Smooth muscle cell (in vitro differentiated cells): ENCODE measurements around the gene COMTD1. TPM values are rescaled to one million over a fixed set of nuclear protein-coding genes. Genes with fewer than 3 reads are reported as not detected.

ENCODE experiments used
- DNase-seq: peaks from one replicate; lab custom pipeline; 2025; ENCODE audit not compliant: unreplicated experiment; lab: John Stamatoyannopoulos, UW
- H2AFZ ChIP-seq: fragments of 200-600 bp; sonication (generic); 2 replicates; pipeline ENCODE4 v1.6.0; 2016; ENCODE audit warnings: antibody characterized with exemption, low read depth, mild to moderate bottlenecking
- H3F3A ChIP-seq: fragments of 200-600 bp; sonication (generic); 2 replicates; pipeline ENCODE4 v1.6.0; 2017; ENCODE audit warnings: antibody characterized with exemption, low read depth
- H3K27ac ChIP-seq: fragments of 200-600 bp; sonication (generic); 2 replicates; pipeline ENCODE4 v1.5.1; 2016; ENCODE audit warnings: low read depth, mild to moderate bottlenecking
- H3K27me3 ChIP-seq: fragments of 200-600 bp; sonication (generic); 2 replicates; pipeline ENCODE4 v1.6.1; 2016; ENCODE audit warnings: low read depth, mild to moderate bottlenecking
- H3K36me3 ChIP-seq: fragments of 200-600 bp; sonication (generic); 2 replicates; pipeline ENCODE4 v1.5.1; 2016; ENCODE audit warnings: low read depth
- H3K4me1 ChIP-seq: fragments of 200-600 bp; sonication (generic); 2 replicates; pipeline ENCODE4 v1.5.1; 2016; ENCODE audit warnings: low read depth
- H3K4me2 ChIP-seq: fragments of 200-600 bp; sonication (generic); 2 replicates; pipeline ENCODE4 v1.6.0; 2016; ENCODE audit warnings: mild to moderate bottlenecking
- H3K4me3 ChIP-seq: fragments of 200-600 bp; sonication (generic); 2 replicates; pipeline ENCODE4 v1.5.1; 2016; ENCODE audit warnings: mild to moderate bottlenecking
- H3K79me2 ChIP-seq: fragments of 200-600 bp; sonication (generic); 2 replicates; pipeline ENCODE4 v1.6.0; 2016; ENCODE audit warnings: low read depth, mild to moderate bottlenecking
- H3K9ac ChIP-seq: fragments of 200-600 bp; sonication (generic); 2 replicates; pipeline ENCODE4 v1.6.0; 2016; ENCODE audit warnings: low read depth
- H3K9me3 ChIP-seq: fragments of 200-600 bp; sonication (generic); replicated peaks from 2 replicates; pipeline ENCODE4 v1.5.1; 2016; ENCODE audit warnings: low read depth
- H4K20me1 ChIP-seq: fragments of 200-600 bp; sonication (generic); 2 replicates; pipeline ENCODE4 v1.6.0; 2016; ENCODE audit warnings: low read depth
- CTCF ChIP-seq: fragments of 200-600 bp; sonication (generic); IDR thresholded peaks from 2 replicates; pipeline ENCODE4 v1.5.1; 2017; ENCODE audit warnings: borderline replicate concordance, mild to moderate bottlenecking, antibody characterized with exemption; ENCODE audit not compliant: insufficient read depth, poor library complexity, severe bottlenecking
- WGBS: methylation state at CpG from one replicate; pipeline ENCODE4 v1.1.7; 2016; ENCODE audit warnings: low lambda C conversion rate; 5-methylcytosine and 5-hydroxymethylcytosine counted together
- polyA plus RNA-seq: library from polyadenylated mRNA; unstranded; fragments of >200 nt; fragmentation: Nextera tagmentation; extraction: Ambion mirVana; gene quantifications from 2 replicates; pipeline ENCODE4 v1.2.1, GENCODE V29; 2016
- small RNA-seq: library from RNA; depleted of rRNA; stranded (forward); fragments of <200 nt; gene quantifications from one replicate; pipeline ENCODE3, GENCODE V24; 2014
- total RNA-seq: library from RNA; depleted of rRNA; stranded (reverse); fragments of >200 nt; gene quantifications from 2 replicates; pipeline ENCODE4 v1.2.3, GENCODE V29; 2014

The COMTD1 gene
- total and polyA plus RNA-seq, 2 experiments from 2014 or later = 8.4 to 18.7 TPM

GRCh38 chr10:75187961-75188426, 47.8 kb downstream of the COMTD1 start:
- H3K27me3 ChIP-seq = no peaks in the 10 kb centered on the region
- no peak overlapping the region for H3K9ac ChIP-seq
- peaks cover 9% of the 10 kb centered on the region for H3F3A ChIP-seq
- peak; percentile 59 for TF ChIP-seq CTCF
- no peak overlapping the region for H3K4me3 ChIP-seq
- H4K20me1 ChIP-seq = no peaks in the 10 kb centered on the region
- peaks cover 2% of the 10 kb centered on the region for H3K4me1 ChIP-seq
- no peak for DNase-seq
- H3K4me2 ChIP-seq = no peak overlapping the region
- no peaks in the 10 kb centered on the region for H3K9me3 ChIP-seq
- 65% methylated on average over 3 of the region's 3 CpGs for WGBS
- H3K79me2 ChIP-seq = no peaks in the 10 kb centered on the region
- H3K36me3 ChIP-seq = no peaks in the 10 kb centered on the region
- H3K27ac ChIP-seq = no peak overlapping the region
- H2AFZ ChIP-seq = no peak overlapping the region

- TF ChIP-seq CTCF = no peak
- no peaks in the 10 kb centered on the region for H3K9me3 ChIP-seq
- H3K27ac ChIP-seq = no peak overlapping the region
- peaks cover 2% of the 10 kb centered on the region for H3K4me1 ChIP-seq
- peaks cover 4% of the 10 kb centered on the region for H3K79me2 ChIP-seq
- no peak overlapping the region for H3K9ac ChIP-seq
- H2AFZ ChIP-seq = no peak overlapping the region
- no peaks in the 10 kb centered on the region for H4K20me1 ChIP-seq
- WGBS = 89% methylated on average over 4 of the region's 4 CpGs
- H3K4me2 ChIP-seq = no peak overlapping the region
- no peak for DNase-seq
- no peaks in the 10 kb centered on the region for H3K36me3 ChIP-seq
- no peak overlapping the region for H3K4me3 ChIP-seq
- no peaks in the 10 kb centered on the region for H3K27me3 ChIP-seq
- peaks cover 2% of the 10 kb centered on the region for H3F3A ChIP-seq
These were observed 49.4 kb downstream of the COMTD1 start for GRCh38 chr10:75186310-75186709.

Small RNA genes within 50 kb of the gene (small RNA-seq; reads per million reads assigned to genes)
- gene HMGA1P5 = not detected
- not detected for gene RPL39P25

Other genes starting within 250 kb of the COMTD1 start
- 30.1 and 35.4 TPM in 2 replicates for gene SAMD8, start 124.3 kb downstream of the COMTD1 start, total RNA-seq
- gene SAMD8, start 124.3 kb downstream of the COMTD1 start, polyA plus RNA-seq = 7.4 and 9.7 TPM in 2 replicates
- 183 and 189 TPM in 2 replicates for gene VDAC2, start 25.2 kb downstream of the COMTD1 start, total RNA-seq
- 207 and 237 TPM in 2 replicates for gene VDAC2, start 25.2 kb downstream of the COMTD1 start, polyA plus RNA-seq
- 5.2 and 11.8 TPM in 2 replicates for gene ZNF503, start 165.8 kb upstream of the COMTD1 start, total RNA-seq
- gene ZNF503, start 165.8 kb upstream of the COMTD1 start, polyA plus RNA-seq = 6.8 and 8.4 TPM in 2 replicates
- gene LRMDA, start 195.7 kb upstream of the COMTD1 start, total RNA-seq = 1.5 and 87.4 TPM in 2 replicates
- 1.6 and 2.0 TPM in 2 replicates for gene LRMDA, start 195.7 kb upstream of the COMTD1 start, polyA plus RNA-seq